PC-9 (cell line): Measurements from ENCODE around the gene DHCR7.

Source experiments
- EZH2 ChIP-seq: fragments of 200-600 bp; sonication (generic); IDR thresholded peaks from 2 replicates; pipeline ENCODE4 v1.8.0; 2017; ENCODE audit warnings: antibody characterized with exemption, low read depth
- TF ChIP-seq, protein P1 (sequence below): fragments of 200-600 bp; sonication (generic); conservative IDR thresholded peaks from 2 replicates; pipeline ENCODE4 v1.6.1; 2017; ENCODE audit warnings: mixed run types, antibody characterized with exemption, mild to moderate bottlenecking, moderate library complexity

DNA sequence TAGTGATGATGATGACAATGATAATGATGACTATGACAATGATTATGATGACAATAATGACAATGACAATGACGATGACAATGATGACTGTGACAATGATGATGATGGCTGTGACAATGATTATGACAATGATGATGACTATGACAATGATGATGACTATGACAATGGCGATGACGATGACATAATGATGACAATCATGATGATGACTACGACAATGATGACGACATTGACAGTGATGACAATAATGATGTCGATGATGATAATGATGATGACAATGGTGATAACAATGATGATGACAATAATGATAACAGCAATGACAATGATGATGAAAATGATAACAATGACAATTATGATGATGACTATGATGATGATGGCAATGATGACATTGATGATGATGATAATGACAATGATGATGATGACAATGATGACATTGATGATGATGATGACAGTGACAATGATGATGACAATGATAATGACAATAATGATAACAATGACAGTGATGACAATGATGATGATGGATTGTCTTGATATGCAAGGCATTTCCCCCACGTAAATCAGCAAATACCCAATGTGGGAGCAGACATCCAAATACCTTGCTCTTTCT lies 37.7 kb downstream of the DHCR7 start:
- TF ChIP-seq EZH2: no peak
- TF ChIP-seq, protein P1, sequence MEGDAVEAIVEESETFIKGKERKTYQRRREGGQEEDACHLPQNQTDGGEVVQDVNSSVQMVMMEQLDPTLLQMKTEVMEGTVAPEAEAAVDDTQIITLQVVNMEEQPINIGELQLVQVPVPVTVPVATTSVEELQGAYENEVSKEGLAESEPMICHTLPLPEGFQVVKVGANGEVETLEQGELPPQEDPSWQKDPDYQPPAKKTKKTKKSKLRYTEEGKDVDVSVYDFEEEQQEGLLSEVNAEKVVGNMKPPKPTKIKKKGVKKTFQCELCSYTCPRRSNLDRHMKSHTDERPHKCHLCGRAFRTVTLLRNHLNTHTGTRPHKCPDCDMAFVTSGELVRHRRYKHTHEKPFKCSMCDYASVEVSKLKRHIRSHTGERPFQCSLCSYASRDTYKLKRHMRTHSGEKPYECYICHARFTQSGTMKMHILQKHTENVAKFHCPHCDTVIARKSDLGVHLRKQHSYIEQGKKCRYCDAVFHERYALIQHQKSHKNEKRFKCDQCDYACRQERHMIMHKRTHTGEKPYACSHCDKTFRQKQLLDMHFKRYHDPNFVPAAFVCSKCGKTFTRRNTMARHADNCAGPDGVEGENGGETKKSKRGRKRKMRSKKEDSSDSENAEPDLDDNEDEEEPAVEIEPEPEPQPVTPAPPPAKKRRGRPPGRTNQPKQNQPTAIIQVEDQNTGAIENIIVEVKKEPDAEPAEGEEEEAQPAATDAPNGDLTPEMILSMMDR: no peak
